HG02938 (cell line): ENCODE measurements around the gene DYNLT3.
A peak's percentile ranks its signal among the peaks of the same experiment; 100 is the strongest.

Experiments used
- ATAC-seq: cut with Tn5 transposase; IDR thresholded peaks from one replicate; pipeline ENCODE4 v1.9.1; 2021; ENCODE audit warnings: mild to moderate bottlenecking, moderate library complexity; ENCODE audit not compliant: unreplicated experiment

Gene DYNLT3

DNA sequence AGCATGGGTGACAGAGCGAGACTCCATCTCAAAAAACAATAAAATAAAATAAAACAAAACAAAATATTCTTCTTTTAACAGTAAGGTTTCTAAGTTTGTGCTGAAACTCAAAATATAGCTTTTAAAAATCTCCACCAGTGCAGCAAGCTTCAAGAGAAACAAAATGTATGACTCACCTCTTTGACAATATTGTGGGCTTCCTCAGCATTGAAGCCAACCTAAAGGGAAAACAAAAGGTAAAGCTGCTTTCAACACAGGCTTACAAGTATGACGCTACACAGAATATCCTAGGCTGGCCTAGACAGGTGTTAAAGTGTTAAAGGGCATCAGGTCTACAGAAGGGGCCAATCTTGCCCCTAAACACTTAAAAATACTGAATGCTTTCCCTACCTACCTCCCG is 1.2 kb downstream of the DYNLT3 start:
- ATAC-seq = no peak

DNA sequence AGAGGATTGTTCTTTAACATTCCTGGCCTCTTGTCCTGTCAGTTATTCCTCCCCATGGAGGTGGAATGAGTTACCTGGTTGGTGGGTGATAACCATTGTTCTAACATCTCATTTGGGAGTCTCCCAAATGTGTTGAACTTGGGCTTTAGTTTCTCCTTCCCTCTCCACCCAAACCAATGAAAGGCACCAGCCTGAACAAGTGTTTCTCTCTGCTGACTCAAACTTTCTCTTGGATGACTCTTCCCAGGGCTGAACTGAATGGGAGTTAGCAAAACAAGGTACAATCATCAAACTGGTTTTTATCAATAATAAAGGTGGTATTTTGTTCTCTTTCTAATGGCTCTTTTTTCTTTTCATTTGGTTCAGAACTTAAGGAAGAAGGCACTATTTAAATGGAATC is 2.7 kb downstream of the DYNLT3 start:
- no peak for ATAC-seq

GRCh38 chrX:37840931-37841330 is 6.4 kb downstream of the DYNLT3 start:
- ATAC-seq = no peak

DNA sequence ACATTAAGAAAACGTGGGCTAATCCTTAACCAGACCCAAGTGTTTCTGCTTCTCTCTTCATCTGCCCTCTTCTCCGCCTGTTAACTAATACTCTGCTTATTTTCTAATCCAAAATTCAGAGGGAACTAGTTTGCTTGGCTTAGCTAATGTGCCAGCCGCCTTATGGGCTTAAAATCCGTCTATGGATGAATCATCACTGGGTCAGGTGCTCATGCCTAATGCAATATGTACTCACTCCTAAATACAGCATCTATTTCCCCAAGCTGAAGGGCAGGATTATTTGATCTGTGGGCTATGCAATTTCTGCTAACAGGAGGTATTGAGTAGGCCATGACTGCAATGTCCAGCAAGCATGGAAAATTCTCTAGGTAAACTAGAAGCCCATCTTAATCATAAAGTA is 12.4 kb downstream of the DYNLT3 start:
- ATAC-seq = no peak

- no peak for ATAC-seq
Observed at GRCh38 chrX:37830371-37830770, 17.0 kb downstream of the DYNLT3 start.

GRCh38 chrX:37829721-37830120 is 17.6 kb downstream of the DYNLT3 start:
- ATAC-seq = no peak

- no peak for ATAC-seq
Observed at GRCh38 chrX:37825215-37825842, 22.0 kb downstream of the DYNLT3 start.

DNA sequence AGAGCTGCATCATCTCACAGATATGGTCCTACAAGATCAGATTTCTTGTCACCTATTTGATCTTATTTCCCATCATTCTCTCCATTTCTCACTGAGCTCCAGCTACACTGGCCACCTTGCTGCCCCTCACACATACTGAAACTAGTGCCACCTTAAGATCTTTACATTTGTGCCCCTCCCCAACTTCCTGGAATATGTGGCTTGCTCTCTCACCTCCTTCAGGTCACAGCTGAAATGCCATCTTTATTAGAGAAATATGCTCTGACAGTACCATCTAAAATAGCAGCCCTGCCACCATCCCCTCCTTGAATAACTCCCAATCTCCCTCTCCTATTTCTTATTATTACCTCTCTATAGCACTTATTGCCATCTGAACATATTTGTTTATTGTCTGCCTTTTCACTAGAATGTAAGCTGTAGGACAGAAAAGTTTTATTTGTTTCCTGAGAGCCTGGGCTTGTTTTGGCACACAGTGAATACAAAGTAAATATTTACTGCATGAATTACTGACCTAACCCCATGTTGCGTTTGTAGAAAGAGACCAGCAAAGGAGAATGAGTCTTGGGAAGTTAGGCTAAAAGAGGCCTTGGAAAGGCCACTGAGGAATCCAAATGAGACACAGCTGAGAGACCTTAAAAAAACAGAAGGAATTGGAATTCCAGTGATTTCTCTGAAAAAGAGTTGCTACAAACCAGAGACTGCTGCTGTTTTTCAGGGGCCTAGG is 22.7 kb downstream of the DYNLT3 start:
- no peak for ATAC-seq

DNA sequence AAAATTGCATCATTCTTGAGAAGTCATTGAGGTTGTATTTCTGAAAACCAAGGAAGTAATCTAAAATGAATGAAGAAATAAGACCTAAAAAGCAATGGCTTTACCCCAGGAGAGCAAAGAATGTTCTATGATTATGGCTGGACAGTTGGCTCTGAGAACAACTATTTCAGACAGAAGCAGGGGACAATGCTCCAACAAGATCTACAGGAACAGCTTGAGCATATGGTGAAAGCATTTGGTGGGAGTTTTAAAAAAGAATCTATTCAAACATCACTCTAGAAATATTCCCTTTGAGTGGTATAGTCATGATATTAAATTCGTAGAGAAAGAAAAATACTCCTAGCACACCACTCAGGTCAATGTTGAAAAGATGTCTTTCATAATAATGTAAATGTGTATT is 26.7 kb downstream of the DYNLT3 start:
- no peak for ATAC-seq

DNA sequence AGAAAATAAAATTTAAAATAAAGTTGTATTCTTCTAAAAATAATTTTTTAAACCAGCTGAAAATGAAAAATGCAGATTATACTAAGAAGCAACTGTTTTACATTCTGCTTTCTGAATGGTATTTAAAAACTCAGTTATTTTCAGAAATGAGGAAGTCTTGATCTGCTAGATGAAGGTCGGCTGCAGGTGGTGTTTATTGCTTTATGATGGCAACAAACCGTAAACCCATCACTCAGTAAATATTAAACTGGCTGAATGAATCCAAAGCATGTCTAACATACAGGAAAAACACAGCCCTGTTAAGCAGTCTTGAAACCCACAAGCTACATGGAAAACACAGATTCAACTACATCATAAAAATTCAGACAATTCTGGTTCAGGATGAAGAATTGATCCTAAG is 29.3 kb downstream of the DYNLT3 start:
- peak; percentile 64 for ATAC-seq

GRCh38 chrX:37817579-37817978 is 29.8 kb downstream of the DYNLT3 start:
- peak; percentile 64 for ATAC-seq

DNA sequence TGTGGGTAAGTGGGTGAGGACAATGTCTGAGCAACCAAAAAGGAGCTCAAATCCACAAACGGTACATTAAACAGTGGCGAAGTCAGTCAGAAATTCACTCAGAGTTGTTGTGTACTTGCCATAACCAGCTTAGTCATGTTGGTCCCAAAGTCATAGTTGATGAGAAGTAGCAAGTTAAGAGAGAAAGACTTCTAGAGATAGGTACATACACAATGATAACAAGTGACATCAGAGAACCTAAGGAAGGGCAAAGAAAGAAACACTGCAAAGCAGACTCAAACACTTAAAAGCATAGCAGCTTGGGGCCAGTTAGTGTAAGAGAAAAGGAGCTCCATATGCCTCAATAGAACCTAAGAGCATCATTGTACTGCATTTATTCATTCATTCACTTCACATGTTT is 30.2 kb downstream of the DYNLT3 start:
- no peak for ATAC-seq

GRCh38 chrX:37816766-37817165 is 30.6 kb downstream of the DYNLT3 start:
- no peak for ATAC-seq

- ATAC-seq = no peak
Observed at GRCh38 chrX:37815366-37815765, 32.0 kb downstream of the DYNLT3 start.

DNA sequence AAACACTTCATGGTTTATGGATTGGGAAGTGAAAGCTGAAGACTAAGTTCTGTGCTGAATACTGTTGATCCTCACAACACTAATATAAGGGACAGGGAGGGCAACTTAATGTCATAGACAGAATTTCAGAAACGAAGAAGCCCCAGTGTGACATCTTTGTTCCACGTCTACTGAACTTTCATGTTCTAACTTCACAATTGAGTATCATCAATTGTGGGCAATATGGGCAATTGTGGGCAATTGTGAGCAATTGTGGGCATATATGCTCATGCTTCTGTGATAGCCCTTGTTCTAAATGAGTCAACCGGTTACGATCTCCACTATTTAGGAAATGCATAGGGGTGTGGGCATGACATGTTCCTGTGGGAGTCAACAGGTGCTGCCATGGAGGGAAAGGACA is 33.8 kb downstream of the DYNLT3 start:
- no peak for ATAC-seq

DNA sequence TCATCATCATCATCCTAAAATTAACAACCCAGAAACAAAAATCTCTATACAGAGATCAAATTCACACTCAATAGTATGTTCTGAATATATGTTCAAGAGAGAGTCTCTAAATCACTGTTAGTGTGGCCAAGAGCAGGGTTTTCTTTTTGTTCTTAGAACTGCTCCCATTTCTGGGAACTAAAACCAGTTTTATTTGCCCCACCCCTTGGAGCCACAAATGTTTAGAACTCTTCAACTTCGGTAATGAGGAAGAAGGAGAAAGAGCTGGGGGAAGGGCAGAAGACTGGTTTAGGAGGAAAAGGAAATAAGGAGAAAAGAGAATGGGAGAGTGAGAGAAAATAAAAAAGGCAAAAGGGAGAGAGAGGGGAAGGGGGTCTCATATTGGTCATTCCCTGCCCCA is 35.3 kb downstream of the DYNLT3 start:
- ATAC-seq = no peak

DNA sequence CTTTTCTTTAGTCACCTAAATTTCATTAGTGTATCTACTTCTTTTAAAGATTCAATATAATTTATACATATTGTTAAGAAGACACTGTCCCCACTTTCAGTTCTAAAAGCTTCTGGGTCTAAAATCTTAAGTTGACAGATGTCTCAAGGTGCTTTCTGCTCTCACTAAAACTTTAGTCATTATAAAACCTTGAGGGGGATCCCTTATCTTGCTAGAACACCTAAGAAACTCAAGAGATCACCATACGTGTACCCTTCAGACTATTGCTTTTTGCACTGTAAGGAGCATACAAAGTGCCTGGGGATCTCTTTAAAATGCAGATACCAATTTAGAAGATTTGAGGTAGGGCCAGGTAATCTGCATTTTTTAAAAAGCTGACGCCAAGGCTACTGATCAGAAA is 37.4 kb downstream of the DYNLT3 start:
- no peak for ATAC-seq

DNA sequence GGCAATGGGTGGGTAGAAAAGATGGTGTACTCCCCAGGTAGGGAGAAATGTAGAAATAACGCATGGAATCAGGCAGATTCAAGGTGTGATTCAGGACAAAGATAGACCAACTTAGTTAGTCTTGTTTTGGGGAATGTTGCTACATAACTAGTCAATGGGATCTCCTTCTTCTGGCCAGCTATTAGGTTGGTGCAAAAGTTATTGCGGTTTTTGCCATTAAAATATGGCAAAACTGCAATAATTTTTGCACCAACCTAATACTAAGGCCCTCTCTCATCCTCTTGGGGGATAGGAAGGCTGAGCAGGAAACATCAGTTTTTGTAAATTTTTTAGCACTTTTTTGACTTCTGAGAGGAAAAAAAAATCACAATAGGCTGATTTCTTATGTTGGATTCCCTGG is 44.3 kb downstream of the DYNLT3 start:
- ATAC-seq = no peak

- ATAC-seq = no peak
Observed at GRCh38 chrX:37802028-37802427, 45.3 kb downstream of the DYNLT3 start.

- no peak for ATAC-seq
Observed at GRCh38 chrX:37800717-37801116, 46.7 kb downstream of the DYNLT3 start.

- no peak for ATAC-seq
Observed at GRCh38 chrX:37799936-37800335, 47.4 kb downstream of the DYNLT3 start.

- ATAC-seq = peak; percentile 71
Observed at GRCh38 chrX:37796805-37797204, 50.6 kb downstream of the DYNLT3 start.

GRCh38 chrX:37796310-37796709 is 51.1 kb downstream of the DYNLT3 start:
- no peak for ATAC-seq
